ENCODE measurements around the gene LRIG2. TPM values are rescaled to one million over a fixed set of nuclear protein-coding genes. Genes with fewer than 3 reads are reported as not detected.

LRIG2 gene
- total RNA-seq, 2 experiments from 2014 or later: 7.1 to 10.2 TPM

GRCh38 chr1:113170519-113170918 lies 97.5 kb downstream of the LRIG2 start:
- H3K9me3 Mint-ChIP-seq (ENCODE audit: low read depth): peaks cover 10% of the 10 kb centered on the region
- ATAC-seq (no peak), DNase-seq (no peak)
- no peaks in the 10 kb centered on the region for H3K36me3 Mint-ChIP-seq (ENCODE audit: low read depth)
- no peak overlapping the region for H3K4me3 Mint-ChIP-seq
- H3K27me3 Mint-ChIP-seq: peaks cover 1% of the 10 kb centered on the region
- no peaks in the 10 kb centered on the region for H3K4me1 Mint-ChIP-seq
- POLR2A ChIA-PET: no interaction called here
- CTCF ChIA-PET: no interaction called here
- H3K27ac Mint-ChIP-seq: no peak overlapping the region
- intact Hi-C loops (cut with DNase I, micrococcal nuclease): no loop called here

GRCh38 chr1:113178106-113178505 lies 105.1 kb downstream of the LRIG2 start:
- no peak overlapping the region for H3K27ac Mint-ChIP-seq
- no peaks in the 10 kb centered on the region for H3K36me3 Mint-ChIP-seq (ENCODE audit: low read depth)
- peaks cover 10% of the 10 kb centered on the region for H3K27me3 Mint-ChIP-seq
- ATAC-seq (no peak), DNase-seq (no peak)
- H3K4me3 Mint-ChIP-seq: no peak overlapping the region
- intact Hi-C loops (cut with DNase I, micrococcal nuclease): no loop called here
- no peaks in the 10 kb centered on the region for H3K4me1 Mint-ChIP-seq
- ChIA-PET CTCF (interaction anchor here (0.9 to 1.1 kb wide), 2 partner anchors 40 to 230 kb away, joined by 3 read pairs; no protein-coding TSS in a partner anchor), POLR2A (no interaction called here)
- H3K9me3 Mint-ChIP-seq (ENCODE audit: low read depth): peaks cover 1% of the 10 kb centered on the region

GRCh38 chr1:113178522-113178921 lies 105.5 kb downstream of the LRIG2 start:
- DNase-seq: no peak
- Mint-ChIP-seq H3K4me1 (no peaks in the 10 kb centered on the region), H3K27ac (no peak overlapping the region), H3K9me3 (ENCODE audit: low read depth) (peaks cover 1% of the 10 kb centered on the region), H3K27me3 (peaks cover 12% of the 10 kb centered on the region), H3K4me3 (no peak overlapping the region), H3K36me3 (ENCODE audit: low read depth) (no peaks in the 10 kb centered on the region)
- intact Hi-C loops (cut with DNase I, micrococcal nuclease): no loop called here
- ChIA-PET CTCF (interaction anchor here (0.9 kb wide), 1 partner anchor 230 kb away, joined by 3 read pairs; no protein-coding TSS in a partner anchor), POLR2A (no interaction called here)
- ATAC-seq: no peak

Other genes starting within 250 kb of the LRIG2 start
- 10 to 100 TPM; 70.0 to 70.4 TPM for gene SLC16A1, start 117.0 kb upstream of the LRIG2 start, total RNA-seq

Data from activated CD4-positive, alpha-beta T cell treated with anti-CD3 and anti-CD28 coated beads for 36 hours (primary cell).